ENCODE data around the gene MYO15A.
A peak's percentile ranks its signal among the peaks of the same experiment; 100 is the strongest.

The MYO15A gene

DNA sequence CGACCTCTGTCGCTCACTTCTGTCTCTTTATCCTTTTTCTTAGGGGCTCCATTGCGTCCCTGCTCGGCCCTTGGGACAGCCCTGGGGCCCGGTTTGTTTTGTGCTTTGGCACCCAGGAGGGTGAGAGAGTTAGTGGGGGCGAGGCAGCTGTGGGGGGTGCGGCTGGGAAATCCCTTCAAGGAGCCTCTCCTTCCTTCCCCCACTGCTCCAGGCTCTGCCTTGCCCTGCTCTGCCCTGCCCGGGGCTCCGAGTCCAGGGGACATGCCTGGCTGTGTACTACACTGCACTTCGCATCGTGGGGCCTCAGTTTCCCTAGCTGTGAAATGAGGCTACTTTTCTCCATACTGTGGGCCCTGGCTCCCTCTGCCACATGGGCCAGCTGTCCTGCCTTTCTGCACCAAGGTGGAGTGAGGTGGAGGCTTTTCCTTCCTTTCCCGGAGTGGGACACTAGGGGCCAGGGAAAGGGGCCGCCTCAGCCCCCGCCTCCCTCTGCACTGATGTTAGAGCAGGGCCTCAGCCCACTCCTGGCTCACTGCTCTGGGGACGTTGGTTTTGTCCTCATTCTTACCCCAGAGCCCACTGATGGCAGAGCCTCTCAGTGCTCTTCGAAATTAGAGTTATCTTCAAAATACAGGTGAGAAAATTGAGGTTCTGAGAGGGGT is 117.9 kb downstream of the MYO15A start:
- Histone ChIP-seq H3K4me1 (ENCODE audit: insufficient read depth, low read length) (peaks cover 6% of the 10 kb centered on the region), H3K9me3 (ENCODE audit: control insufficient read depth, insufficient read depth, low read length) (no peaks in the 10 kb centered on the region), H3K9ac (ENCODE audit: low read depth, low read length) (peak overlapping the region; percentile 99), H3K36me3 (ENCODE audit: insufficient read depth, low read length) (no peaks in the 10 kb centered on the region)

DNA sequence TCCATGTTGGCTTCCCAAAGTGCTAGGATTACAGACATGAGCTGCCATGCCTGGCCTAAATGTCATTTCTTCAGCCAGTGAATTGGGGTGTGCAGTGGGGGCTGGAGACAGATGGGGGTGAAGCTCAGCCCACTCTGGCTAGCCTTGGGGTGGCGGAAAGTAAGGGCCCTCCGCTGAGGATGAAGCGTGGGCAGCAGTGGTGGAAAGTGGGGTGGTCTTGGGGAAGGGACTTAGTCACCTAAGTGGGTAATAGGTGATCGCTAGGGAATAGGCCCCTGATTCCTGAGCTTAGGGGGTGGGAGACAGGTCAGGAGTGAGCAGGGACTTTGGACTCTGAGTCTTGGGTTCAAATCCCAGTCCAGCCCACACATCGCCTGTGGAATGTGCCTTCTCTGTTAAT is 119.1 kb downstream of the MYO15A start:
- Histone ChIP-seq H3K9ac (ENCODE audit: low read depth, low read length) (no peak overlapping the region), H3K36me3 (ENCODE audit: insufficient read depth, low read length) (no peaks in the 10 kb centered on the region), H3K4me1 (ENCODE audit: insufficient read depth, low read length) (peaks cover 6% of the 10 kb centered on the region), H3K9me3 (ENCODE audit: control insufficient read depth, insufficient read depth, low read length) (no peaks in the 10 kb centered on the region)

DNA sequence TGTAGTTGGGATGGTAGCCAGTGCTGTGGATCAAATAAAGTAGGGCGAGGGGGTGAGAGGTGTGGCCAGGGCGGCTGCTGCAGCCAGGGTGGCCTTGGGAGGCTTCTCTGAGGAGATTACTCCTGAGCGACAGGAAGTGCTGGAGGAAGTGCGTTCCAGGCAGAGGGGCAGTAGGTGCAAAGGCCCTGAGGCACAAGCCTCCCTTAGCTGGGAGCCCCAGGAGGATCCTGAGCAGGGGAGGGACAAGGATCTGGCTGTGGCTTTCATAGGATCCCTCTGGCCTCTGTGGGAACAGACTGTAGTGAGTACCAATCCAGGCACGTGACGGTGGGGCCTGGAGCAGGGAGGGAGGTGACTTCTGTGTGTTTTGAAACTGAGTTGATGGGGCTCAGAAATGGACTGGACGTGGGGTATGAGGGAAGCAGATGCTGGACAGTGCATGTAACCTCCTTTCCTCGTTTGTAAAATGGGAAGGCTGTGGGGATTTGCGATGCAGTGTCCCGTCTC is 119.7 kb downstream of the MYO15A start:
- Histone ChIP-seq H3K9ac (ENCODE audit: low read depth, low read length) (no peak overlapping the region), H3K9me3 (ENCODE audit: control insufficient read depth, insufficient read depth, low read length) (no peaks in the 10 kb centered on the region), H3K36me3 (ENCODE audit: insufficient read depth, low read length) (no peaks in the 10 kb centered on the region), H3K4me1 (ENCODE audit: insufficient read depth, low read length) (peaks cover 6% of the 10 kb centered on the region)

DNA sequence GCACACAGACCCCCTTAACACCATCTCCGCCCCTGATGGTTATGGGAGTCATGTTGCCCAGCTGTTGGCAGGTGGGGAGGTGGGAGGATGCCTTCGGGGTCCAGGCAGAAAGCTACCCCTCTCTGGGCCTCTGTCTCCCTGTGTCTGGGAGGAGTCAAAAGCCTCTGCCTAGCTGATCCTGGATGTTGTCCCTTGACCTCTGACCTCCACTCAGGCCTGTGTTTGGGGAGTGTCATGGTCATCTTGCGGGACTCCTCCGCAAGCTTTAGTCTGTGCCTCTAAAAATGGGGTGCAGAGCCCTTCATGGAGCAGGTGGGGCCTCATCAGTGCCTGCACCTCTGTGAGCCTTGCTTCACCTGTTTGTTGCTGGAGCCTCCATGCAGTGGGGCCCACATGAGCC is 120.7 kb downstream of the MYO15A start:
- Histone ChIP-seq H3K9me3 (ENCODE audit: control insufficient read depth, insufficient read depth, low read length) (no peaks in the 10 kb centered on the region), H3K4me1 (ENCODE audit: insufficient read depth, low read length) (peaks cover 6% of the 10 kb centered on the region; the same call in 1 of the 2 replicates), H3K36me3 (ENCODE audit: insufficient read depth, low read length) (no peaks in the 10 kb centered on the region), H3K9ac (ENCODE audit: low read depth, low read length) (no peak overlapping the region)
